Ramos (cell line): ENCODE results near the gene SLC4A9.
"Not testable (repeated sequence)": the region's sequence is repeated elsewhere in the genome, so short reads cannot be mapped to it uniquely, and the experiment has no call there.

ENCODE experiments used
- in situ Hi-C: fragments of 300-500 bp; cut with MboI; formaldehyde crosslinking; loops from one replicate; pipeline ENCODE4 v1.14.3; 2022; ENCODE audit warnings: low sequenced_read_pairs; ENCODE audit not compliant: unreplicated experiment

SLC4A9 gene

DNA sequence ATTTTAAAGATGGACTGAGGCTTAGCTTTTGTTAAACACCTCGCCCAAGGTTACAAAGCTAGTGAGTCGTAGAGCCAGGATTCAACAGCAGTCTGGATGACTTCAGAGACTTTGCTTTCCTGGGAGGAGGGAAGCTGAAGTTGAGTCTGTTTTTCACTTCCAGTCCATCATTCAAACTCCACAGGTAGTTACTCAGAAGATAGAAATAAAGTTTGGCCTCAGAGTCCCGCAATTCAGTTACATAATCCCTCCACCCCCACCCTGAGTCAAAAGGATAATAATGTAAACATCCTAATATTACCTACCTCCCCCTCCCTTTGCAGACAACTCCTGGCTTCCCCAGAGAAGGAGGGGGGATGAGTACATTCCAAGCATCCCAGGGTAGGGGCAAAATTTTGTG lies 21.7 kb upstream of the SLC4A9 start:
- in situ Hi-C loops, result no loop called here

DNA sequence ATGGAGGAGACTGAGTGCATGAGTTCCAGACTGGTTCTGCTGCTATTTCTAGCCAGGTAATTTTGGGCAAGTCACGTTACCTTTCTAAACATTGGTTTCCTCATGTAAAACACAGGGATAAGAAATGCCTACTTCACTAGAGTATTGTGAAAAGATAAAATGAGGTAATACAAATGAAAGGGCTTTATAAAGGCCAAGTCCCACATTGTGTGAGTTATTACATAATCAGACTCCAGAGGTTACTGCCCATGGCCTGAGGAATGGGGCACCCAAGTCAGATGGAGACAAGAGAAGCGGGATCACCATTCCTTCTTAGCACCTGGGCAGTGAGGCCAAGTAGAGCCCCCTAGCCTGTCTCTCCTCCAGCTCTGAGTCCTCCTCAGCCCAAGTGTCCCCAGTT lies 21.1 kb upstream of the SLC4A9 start:
- in situ Hi-C loops, result no loop called here

DNA sequence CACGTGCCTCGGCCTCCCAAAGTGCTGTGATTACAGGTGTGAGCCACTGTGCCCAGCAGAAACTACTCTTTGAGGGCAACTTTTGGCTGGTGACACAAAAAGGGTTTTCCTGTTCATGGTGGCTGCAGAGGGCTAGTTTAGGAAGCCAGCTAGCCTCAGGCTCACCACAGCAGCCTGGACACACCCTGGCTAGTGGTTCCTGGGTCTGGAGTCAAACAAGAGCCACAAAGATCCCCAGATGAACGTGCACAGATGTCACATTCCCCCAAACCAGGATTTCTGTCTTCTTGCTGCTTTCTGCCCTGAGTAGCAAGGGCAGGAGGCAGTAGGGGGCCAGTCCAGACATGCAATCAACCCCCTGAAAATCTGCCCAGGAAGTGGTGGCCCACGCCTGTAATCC lies 20.4 kb upstream of the SLC4A9 start:
- in situ Hi-C loops, result no loop called here

DNA sequence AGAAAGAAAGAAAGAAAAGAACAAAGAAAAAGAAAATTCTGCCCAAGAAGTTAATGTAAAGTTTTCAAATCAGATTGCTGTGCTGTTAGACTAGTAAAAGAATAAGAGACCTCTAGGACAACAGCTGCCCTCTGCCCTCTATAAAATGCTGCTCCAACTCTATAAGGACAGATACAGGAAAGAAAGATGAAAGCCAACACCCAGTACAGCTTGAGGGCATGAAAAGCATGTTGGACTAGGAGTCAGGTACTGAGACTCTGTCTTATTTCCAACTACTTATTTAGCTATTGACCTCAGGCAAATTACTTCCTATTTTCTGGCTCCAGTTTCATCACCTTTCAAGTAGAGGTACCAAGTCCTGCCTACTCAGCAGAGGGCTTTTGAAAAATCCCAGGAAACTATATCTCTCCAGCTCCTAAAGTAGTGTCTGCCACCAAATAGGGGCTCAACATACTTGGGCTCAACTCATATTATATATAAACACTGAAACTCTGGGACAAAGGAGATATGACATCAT lies 19.3 kb upstream of the SLC4A9 start:
- in situ Hi-C loops, result no loop called here

DNA sequence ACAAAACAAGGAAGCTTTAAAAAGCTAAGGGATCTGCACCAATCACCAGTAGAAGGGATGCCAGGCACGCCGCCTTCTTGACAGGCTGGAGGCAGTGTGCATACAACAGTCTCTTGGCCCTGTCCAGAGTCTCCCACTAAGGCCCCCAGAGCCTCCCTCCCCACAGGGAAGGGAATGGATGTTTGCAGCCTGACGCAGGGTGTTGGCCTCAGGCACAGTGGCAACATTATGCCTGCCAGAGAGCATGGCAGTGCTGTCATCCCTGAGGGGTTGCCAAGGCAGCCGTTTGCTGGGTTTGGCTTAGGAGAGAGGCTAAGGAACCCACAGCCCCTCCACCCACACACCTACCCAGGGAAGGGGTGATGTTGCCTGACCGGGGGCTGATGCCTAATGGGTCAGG lies 18.4 kb upstream of the SLC4A9 start:
- in situ Hi-C loops, result no loop called here

DNA sequence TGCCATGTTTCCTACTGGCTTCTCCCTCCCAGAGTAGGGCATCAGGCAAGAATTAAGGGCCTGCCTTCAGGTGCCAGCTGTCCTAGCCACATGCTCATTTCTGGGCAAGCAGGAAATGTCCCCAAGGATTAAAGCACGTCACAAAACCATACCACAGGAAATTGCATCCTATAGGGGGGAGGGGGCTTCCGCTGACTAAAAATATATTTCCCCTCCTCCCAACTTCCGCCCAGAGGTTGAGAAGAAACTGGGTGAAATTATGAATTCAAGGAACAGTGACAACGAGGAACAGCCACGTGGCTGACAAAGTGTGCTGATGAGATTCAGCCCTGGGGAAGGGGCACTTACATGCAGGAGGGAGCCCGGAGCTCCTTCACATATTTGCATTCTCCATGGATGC lies 17.7 kb upstream of the SLC4A9 start:
- in situ Hi-C loops, result no loop called here

DNA sequence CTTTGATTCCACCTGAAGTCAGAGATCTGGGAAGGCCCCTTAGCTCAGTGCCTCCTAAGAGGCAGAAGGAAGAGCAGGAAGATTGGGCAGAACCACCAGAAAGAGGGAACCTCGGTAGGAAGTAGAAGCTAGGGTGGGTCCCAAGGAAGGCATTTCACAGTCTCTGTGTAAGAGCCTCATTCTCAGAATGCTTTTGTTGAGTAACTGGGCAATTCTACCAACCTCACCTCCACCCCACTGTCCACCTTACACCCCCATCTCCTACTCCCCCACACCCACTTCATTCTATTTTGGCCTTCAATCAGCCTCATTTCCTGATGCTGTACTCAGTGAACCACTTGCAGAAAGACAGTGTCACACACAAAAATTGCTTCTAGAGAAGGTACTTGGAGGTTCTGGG lies 17.1 kb upstream of the SLC4A9 start:
- in situ Hi-C loops, result no loop called here

DNA sequence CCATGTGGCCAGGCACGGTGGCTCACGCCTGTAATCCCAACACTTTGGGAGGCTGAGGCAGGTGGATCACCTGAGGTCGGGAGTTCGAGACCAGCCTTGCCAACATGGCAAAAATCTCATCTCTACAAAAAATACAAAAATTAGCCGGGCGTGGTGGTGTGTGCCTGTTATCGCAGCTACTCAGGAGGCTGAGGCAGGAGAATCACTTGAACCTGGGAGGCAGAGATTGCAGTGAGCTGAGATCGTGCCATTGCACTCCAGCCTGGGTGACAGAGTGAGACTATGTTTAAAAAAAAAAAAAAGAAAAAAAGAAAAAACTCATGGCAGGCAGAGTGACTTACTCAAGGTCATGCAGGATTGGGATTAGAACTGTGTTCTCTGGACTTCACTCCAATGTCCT lies 16.1 kb upstream of the SLC4A9 start:
- in situ Hi-C loops, result not testable (repeated sequence)

DNA sequence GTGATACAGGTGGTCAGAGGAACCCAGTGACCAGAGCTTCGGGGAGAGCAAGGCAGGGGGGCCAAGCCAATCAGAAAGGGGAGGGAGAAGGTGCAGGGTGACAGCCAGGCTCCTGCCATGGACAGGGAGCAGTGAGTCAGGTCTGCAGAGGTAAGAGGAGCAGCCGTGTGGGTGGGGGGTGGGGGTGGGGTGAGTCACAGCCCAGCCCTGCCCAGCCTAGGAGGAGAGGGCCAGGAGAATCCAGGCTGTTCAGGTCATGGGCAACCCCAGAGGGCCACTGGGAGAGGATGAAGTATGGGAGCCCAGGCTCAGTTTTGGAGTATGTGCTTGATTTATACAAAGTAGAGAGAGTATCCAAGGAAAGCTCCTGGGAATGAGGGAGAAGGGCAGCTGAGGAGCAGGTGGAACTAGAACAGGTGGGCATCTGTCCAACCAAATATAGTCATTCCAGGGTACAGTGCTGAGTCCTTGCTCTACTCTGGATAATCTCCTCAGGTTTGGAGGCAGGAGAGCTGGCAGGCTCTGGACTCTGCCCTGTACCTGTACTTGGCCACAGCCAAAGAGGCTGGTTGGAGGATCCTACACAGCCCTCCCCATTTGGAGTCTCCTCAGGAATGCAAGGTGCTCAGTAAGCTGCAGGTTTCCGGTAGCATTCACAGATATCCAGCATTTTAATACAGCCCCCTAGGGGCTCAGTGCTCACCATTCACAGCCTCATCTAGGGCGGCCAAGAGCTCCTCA lies 15.1 kb upstream of the SLC4A9 start:
- in situ Hi-C loops, result no loop called here

DNA sequence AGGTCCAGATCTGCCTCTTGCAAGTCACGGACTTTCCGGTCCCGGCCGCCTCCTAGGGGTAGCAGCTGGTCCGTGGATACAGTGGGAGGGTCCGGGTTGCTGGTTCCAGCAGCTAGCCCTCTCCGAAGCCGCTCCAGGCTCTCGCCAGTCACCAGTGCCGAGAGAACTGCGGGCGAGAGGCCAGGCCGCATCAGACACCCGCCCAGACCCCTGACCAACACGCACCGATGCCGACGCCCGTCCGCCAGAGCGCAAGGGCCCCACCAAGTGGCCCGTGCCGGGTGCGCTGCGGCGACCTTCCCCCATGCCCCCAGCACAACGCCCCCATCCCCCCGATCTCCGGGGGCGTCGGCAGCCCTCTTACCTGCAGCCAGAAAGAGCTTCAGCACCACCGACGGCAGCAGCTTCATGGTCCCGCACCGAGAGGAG lies 14.1 kb upstream of the SLC4A9 start:
- in situ Hi-C loops, result no loop called here

DNA sequence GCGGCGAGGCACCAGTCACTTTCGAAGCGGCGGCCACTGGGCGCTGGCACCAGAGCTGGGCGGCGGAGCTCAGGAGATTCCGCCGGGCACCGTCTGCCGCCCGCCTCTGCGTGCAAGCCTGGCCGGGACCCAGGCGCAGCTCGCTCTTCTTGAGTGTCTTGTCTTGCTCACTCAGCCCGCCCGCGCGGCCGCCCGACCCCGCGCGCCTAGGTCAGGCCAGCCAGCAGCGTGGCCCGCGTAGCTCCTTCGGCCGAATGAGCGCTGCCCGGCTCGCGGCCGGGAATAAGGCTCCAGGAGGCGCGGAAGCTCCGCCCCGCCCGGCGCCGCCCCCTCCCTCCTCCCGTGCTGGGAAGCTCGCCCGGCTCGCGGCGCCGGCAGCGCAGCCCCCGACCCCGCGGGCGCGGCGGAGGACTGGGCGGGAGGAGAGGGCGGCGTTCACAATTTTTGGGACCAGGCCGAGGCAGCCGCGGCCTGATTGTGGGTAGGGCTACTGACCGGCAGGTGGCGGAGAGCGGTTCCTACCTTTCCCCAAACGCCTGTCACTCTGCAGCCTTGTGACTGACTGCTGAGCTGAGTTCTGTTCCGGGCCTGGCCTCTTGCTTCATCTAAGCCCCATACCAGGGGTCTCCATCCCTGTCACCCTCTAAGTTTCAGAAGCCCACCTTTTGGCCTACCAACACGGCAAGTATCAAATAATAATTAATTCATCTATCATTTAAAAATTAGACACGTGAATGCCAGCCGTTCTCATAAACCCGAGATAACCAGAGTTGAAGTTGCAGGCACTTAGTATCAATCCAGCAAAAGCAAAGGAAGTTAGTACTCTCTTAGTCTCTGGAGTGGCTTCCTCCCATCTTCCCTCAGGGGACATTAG lies 13.4 kb upstream of the SLC4A9 start, which contains the start of gene HBEGF:
TSS of gene HBEGF (minus strand) at position 256 of the 874 bp plus-strand sequence. CDS start 275 bp downstream, outside the sequence.
- in situ Hi-C loops, result no loop called here

DNA sequence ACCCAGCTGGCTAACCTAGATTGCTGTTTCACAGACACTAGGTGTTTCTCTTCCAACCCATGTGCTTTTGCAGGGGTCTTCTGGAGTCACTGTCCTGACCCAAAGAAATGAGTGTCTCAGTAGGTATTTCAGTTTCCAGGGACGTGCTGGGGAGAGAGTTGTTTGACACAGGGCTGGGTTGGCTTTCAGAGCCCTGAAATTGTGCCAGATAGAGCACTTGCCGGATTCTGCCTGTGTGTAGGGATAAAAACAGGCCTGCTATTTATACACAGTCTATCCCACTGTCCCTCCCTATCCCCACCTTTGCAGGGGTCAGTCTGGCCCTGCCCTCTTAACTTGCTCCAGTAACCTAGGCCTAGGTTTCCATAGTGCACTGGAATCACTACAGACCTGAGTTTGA lies 12.6 kb upstream of the SLC4A9 start:
- in situ Hi-C loops, result no loop called here

DNA sequence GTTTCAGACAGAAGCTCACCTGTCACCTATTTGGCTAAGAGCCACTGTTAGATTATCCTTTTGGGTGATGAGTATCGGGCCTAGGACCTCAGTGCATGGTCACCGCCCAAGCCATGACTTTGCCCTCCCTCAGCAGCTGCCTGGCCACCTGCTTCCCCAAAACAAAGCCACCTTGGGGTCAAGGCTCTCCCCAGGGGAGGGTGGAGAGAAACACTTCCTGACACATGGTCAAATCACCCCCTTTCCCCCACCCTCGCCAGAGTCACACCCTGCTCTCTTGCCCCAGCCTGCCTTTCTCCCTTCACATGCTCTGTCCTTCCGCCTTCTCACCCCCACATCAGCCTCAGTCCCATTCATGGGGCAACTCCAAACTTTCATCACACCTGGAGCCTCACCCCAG lies 11.9 kb upstream of the SLC4A9 start:
- in situ Hi-C loops, result no loop called here

DNA sequence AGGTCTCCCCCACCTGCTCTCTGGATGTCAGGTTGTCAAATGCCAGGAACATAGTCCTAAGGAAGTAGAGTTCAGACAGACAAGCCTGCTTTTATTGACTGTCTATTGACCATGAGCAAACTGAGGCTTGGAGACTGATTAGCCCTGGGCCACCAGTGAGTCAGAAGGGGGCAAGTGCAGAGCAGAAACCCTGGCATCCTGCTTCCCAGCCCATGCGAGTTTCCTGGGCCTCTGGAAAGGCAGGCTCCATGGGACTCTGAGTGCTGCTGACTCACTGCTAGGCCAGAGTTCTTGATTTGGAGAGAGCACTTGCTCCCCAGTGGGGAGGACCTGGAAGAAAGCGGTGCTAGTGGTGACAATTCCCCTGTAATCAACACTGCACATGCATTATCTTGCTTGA lies 10.8 kb upstream of the SLC4A9 start:
- in situ Hi-C loops, result no loop called here

DNA sequence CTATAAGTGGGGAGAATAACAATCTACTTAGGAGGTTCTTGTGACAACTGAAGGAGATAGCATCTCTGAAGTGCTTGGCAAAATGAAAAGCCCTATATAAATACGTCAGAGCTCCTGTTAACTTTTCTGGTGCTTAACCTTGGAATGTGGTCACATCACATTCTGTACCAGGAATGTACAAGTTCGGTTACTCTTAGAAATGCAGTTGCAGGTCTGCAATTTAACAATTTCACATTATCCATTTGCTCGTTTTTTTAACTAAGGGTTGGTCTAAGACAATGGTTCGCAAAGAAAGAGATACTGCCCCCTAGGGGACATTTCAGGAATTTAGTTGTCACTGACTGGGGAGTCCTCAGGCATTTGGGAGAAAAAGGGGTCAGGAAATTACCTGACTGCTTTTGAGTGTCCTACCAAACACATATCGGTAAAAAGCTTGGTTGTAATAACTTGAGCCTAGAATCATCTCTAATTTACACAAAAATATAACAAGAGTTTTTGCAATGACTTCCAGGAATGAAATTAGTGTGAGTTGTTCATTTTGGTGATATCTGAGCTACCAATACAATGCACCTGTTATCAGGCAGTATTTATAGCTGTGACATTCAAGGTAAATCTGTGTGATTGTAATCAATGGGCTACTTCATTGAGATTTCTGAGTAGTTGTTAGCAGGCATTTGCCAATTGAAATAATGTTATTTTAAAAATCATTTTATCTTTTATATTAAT lies 8.2 kb upstream of the SLC4A9 start:
- in situ Hi-C loops, result loop anchor here (25.0 kb wide), 1 partner anchor 686 kb away; no protein-coding TSS in a partner anchor

DNA sequence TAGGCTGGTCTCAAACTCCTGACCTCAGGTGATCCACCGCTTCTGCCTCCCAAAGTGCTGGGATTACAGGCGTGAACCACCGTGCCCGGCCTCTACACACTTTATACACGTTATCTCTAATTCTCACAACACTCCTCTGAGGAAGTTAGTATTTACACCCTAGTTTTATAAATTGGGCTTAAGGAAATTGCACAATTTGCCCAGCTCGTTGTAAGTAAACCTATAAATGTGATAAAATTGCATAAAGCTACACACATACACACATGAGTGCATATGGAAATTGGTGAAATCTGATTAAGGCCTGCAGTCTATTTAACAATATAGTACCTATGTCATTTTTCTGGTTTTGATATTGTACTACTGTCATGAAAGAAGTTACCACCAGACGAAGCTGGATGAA lies 4.4 kb upstream of the SLC4A9 start:
- in situ Hi-C loops, result loop anchor here (5.0 to 25.0 kb wide), 2 partner anchors 113 to 682 kb away; no protein-coding TSS in a partner anchor

DNA sequence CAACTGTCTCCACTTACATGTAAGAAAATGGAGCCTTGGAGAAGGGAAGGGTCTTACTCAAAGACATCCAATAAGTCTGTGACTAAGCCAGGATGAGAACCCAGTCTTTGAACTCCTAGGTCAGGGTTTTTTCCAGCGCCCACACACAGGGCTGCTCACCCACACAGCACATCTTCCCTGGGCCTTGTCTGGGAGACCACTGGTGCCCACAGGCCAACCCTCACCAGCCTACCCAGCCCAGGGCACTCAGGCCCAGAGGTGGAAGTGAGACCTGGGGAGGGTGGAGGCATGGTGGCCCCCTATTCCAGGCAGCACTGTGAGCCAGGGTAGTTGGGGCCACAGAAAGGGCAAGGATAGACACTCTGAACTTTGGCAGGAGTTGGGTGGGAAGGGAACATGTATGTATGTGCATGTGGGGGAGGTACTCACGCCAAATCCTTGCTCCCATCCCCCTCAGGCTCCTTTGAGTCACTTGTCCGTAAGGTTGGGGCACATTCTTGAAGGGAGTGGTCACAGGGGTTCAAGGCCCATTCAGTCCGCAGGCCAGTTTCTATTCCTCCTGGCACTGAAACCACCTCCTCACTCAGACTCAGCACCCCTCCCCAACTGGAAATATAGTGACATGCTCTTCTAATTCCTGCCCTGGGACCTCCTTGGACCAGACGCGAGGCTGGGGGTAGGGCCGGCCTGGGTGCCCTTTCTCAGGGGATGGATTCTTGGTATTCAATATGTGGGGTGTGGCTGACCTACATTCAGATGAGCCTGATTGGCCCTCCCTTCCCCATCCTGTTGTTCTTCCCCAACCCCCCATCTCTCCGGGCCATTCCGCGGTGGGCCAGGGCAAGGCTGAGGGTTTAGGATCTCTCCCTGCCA lies 2.9 kb upstream of the SLC4A9 start:
- in situ Hi-C loops, result loop anchor here (5.0 to 25.0 kb wide), 2 partner anchors 115 to 680 kb away; no protein-coding TSS in a partner anchor

DNA sequence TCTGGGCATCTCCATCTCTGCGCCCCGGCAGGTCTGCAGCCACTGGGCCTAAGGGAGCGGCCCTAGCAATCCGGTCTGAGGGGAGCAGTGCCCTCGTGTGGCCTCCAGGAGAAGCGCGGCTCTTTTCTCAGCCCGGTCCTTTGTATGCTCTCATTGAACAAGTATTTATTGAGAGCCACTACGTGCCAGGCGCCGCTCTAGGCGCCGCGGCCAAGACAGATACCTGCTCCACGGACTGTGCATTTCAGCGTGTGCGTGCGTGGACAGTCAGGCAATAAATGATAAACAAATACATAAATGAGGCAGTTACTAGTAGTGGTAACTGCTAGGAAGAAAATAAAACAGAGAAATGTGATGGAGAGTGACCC lies 2.3 kb upstream of the SLC4A9 start:
- in situ Hi-C loops, result loop anchor here (5.0 to 25.0 kb wide), 2 partner anchors 115 to 680 kb away; no protein-coding TSS in a partner anchor

DNA sequence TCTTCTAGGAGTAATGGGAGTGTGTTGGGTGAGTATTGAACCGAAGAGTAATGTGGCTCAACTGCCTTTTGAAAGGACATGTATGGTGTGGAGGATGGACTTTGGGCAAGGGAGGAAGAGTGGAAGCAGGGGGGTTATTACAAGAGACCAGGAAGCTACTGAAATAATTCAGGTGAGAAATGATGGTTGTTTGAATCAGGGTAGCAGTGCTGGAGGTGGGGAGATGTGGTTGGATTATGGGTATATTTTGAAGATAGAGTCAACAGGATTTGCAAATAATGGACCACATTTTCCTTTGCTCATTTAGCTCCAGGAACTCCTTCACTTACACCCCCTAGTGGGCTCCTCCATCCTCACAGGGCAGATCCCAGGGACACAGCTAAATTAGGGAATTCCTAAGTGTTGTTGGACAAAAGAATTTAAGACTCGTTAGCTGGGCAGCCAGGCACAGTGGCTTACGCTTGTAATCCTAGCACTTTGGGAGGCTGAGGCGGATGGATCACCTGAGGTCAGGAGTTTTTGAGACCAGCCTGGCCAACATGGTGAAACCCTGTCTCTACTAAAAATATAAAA lies 1.2 kb upstream of the SLC4A9 start:
- in situ Hi-C loops, result loop anchor here (5.0 to 25.0 kb wide), 2 partner anchors 117 to 678 kb away; no protein-coding TSS in a partner anchor
